ENCODE measurements around the gene PABPC4L.

Gene PABPC4L

GRCh38 chr4:134189949-134190348 is 11.6 kb downstream of the PABPC4L start:
- Histone ChIP-seq H3K4me3 (ENCODE audit: low read length in 2 of 2) (peak overlapping the region in 1 of 2 donors; percentile 34), H3K9ac (ENCODE audit: low read length in 2 of 2) (no peak overlapping the region), H3K4me1 (ENCODE audit: control insufficient read depth, insufficient read depth, low read length) (no peaks in the 10 kb centered on the region), H3K27me3 (ENCODE audit: control insufficient read depth in 1 of 2, insufficient read depth in 2 of 2, low read length in 2 of 2) (no peaks in the 10 kb centered on the region), H3K9me3 (ENCODE audit: control insufficient read depth in 2 of 2, low read length in 2 of 2) (no peaks in the 10 kb centered on the region), H3K27ac (ENCODE audit: low read length) (no peak overlapping the region), H3K36me3 (ENCODE audit: control insufficient read depth in 2 of 2, insufficient read depth in 2 of 2, low read length in 2 of 2) (no peaks in the 10 kb centered on the region)

DNA sequence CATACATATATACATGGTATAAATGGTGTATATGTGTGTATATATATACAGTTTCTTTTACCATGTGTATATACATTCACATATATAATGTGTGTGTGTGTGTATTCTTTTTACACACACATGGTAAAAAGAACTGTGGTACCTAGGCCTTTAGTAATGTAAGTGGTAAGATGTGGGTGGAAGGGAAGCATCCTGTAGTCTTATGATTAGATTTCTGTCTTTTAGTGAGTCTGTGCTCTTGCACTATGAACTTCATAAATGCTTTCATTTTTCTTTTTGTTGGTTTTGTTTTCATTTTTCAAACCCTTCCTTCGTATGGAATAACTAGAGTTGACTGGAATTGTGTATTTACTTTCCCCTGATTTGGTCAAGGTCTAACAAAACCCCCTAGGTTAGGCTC is 12.1 kb downstream of the PABPC4L start:
- Histone ChIP-seq H3K36me3 (ENCODE audit: control insufficient read depth in 2 of 2, insufficient read depth in 2 of 2, low read length in 2 of 2) (no peaks in the 10 kb centered on the region), H3K9me3 (ENCODE audit: control insufficient read depth in 2 of 2, low read length in 2 of 2) (no peaks in the 10 kb centered on the region), H3K9ac (ENCODE audit: low read length in 2 of 2) (no peak overlapping the region), H3K27ac (ENCODE audit: low read length) (no peak overlapping the region), H3K4me1 (ENCODE audit: control insufficient read depth, insufficient read depth, low read length) (no peaks in the 10 kb centered on the region), H3K4me3 (ENCODE audit: low read length in 2 of 2) (peak overlapping the region in 1 of 2 donors; percentile 34), H3K27me3 (ENCODE audit: control insufficient read depth in 1 of 2, insufficient read depth in 2 of 2, low read length in 2 of 2) (no peaks in the 10 kb centered on the region)

DNA sequence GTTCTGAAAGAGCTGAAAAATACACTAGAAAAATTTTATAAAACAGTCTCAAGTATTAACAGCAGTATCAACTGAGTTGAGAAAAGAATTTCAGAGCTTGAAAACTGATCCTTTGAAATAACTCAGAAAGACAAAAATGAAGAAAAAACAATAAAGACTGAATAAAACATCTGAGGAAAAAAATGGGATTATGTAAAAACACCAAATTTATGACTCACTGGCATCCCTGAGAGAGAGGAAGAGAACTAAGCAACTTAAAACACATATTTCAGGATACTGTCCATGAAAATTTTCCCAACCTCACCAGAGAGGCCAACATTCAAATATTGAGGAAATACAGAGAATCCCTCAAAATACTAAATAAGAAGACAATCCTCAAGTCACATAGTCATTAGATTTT is 22.9 kb downstream of the PABPC4L start:
- H3K27me3 ChIP-seq (ENCODE audit: control insufficient read depth in 1 of 2, insufficient read depth in 2 of 2, low read length in 2 of 2), result no peaks in the 10 kb centered on the region
- no peaks in the 10 kb centered on the region for H3K4me1 ChIP-seq (ENCODE audit: control insufficient read depth, insufficient read depth, low read length)
- no peak overlapping the region for H3K27ac ChIP-seq (ENCODE audit: low read length)
- no peaks in the 10 kb centered on the region for H3K36me3 ChIP-seq (ENCODE audit: control insufficient read depth in 2 of 2, insufficient read depth in 2 of 2, low read length in 2 of 2)
- H3K9ac ChIP-seq (ENCODE audit: low read length in 2 of 2), result no peak overlapping the region
- no peaks in the 10 kb centered on the region for H3K9me3 ChIP-seq (ENCODE audit: control insufficient read depth in 2 of 2, low read length in 2 of 2)
- no peak overlapping the region for H3K4me3 ChIP-seq (ENCODE audit: low read length in 2 of 2)

DNA sequence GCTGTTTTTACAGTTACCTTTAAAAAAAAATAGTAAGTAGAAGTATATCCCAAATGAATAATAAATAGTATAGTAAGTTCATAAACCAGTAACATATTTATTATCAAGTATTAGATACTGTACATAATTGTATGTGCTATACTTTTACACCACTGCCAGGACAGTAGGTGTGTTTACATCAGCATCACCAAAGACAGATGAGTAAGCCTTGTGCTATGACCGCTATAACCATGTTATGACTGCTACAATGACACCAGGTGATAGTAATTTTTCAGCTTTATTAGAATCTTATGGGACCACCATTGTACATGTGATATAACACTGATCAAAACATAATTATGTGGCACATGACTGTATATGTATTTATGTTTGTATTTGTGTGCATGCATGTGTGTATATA is 27.3 kb downstream of the PABPC4L start:
- no peak overlapping the region for H3K9ac ChIP-seq (ENCODE audit: low read length in 2 of 2)
- H3K36me3 ChIP-seq (ENCODE audit: control insufficient read depth in 2 of 2, insufficient read depth in 2 of 2, low read length in 2 of 2), result no peaks in the 10 kb centered on the region
- no peak overlapping the region for H3K4me3 ChIP-seq (ENCODE audit: low read length in 2 of 2)
- peaks cover 0 to 5% of the 10 kb centered on the region in 2 donors for H3K9me3 ChIP-seq (ENCODE audit: control insufficient read depth in 2 of 2, low read length in 2 of 2)
- H3K27ac ChIP-seq (ENCODE audit: low read length), result no peak overlapping the region
- no peaks in the 10 kb centered on the region for H3K27me3 ChIP-seq (ENCODE audit: control insufficient read depth in 1 of 2, insufficient read depth in 2 of 2, low read length in 2 of 2)
- H3K4me1 ChIP-seq (ENCODE audit: control insufficient read depth, insufficient read depth, low read length), result no peaks in the 10 kb centered on the region

GRCh38 chr4:134160211-134160610 is 41.4 kb downstream of the PABPC4L start:
- no peaks in the 10 kb centered on the region for H3K9me3 ChIP-seq (ENCODE audit: control insufficient read depth in 2 of 2, low read length in 2 of 2)
- H3K4me1 ChIP-seq (ENCODE audit: control insufficient read depth, insufficient read depth, low read length), result no peaks in the 10 kb centered on the region
- H3K4me3 ChIP-seq (ENCODE audit: low read length in 2 of 2), result no peak overlapping the region
- H3K27me3 ChIP-seq (ENCODE audit: control insufficient read depth in 1 of 2, insufficient read depth in 2 of 2, low read length in 2 of 2), result no peaks in the 10 kb centered on the region
- no peak overlapping the region for H3K27ac ChIP-seq (ENCODE audit: low read length)
- H3K36me3 ChIP-seq (ENCODE audit: control insufficient read depth in 2 of 2, insufficient read depth in 2 of 2, low read length in 2 of 2), result no peaks in the 10 kb centered on the region
- no peak overlapping the region for H3K9ac ChIP-seq (ENCODE audit: low read length in 2 of 2)

DNA sequence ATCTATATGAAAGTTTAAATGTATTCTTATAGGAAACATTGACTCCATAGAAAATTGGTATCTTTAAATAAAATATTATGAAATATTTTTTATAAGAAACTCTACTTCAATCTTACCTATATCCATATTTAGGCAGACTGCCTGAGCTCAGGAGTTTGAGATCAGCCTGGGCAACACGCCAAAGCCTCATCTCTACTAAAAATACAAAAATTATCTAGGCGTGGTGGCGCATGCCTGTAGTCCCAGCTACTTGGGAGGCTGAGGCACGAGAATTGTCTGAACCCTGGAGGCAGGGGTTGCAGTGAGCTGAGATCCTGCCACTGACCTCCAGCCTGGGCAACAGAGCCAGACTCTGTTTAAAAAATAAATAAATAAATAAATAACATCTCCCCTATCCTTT is 47.5 kb downstream of the PABPC4L start:
- Histone ChIP-seq H3K9ac (ENCODE audit: low read length in 2 of 2) (no peak overlapping the region), H3K4me1 (ENCODE audit: control insufficient read depth, insufficient read depth, low read length) (no peaks in the 10 kb centered on the region), H3K27ac (ENCODE audit: low read length) (no peak overlapping the region), H3K36me3 (ENCODE audit: control insufficient read depth in 2 of 2, insufficient read depth in 2 of 2, low read length in 2 of 2) (no peaks in the 10 kb centered on the region), H3K9me3 (ENCODE audit: control insufficient read depth in 2 of 2, low read length in 2 of 2) (no peaks in the 10 kb centered on the region), H3K27me3 (ENCODE audit: control insufficient read depth in 1 of 2, insufficient read depth in 2 of 2, low read length in 2 of 2) (no peaks in the 10 kb centered on the region), H3K4me3 (ENCODE audit: low read length in 2 of 2) (no peak overlapping the region)

DNA sequence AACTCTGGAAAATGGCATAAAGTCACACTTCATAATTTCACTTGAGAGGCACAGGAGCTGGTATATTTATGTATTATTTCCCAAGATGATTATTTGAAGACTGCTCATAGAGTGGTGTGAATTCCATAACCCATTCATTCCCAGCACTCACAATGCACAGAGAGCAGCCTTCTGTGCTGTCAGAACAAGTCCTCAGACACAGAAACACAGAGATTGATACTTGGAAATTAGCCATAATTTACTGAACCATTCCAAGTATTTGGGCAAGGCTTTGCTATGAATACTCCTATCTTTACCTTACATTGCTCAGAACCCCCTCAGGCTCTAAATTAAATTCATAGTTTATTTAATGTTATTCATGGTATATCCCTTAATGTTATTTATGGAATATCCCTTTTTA is 53.6 kb downstream of the PABPC4L start:
- no peaks in the 10 kb centered on the region for H3K9me3 ChIP-seq (ENCODE audit: control insufficient read depth in 2 of 2, low read length in 2 of 2)
- H3K4me1 ChIP-seq (ENCODE audit: control insufficient read depth, insufficient read depth, low read length), result no peaks in the 10 kb centered on the region
- no peaks in the 10 kb centered on the region for H3K27me3 ChIP-seq (ENCODE audit: control insufficient read depth in 1 of 2, insufficient read depth in 2 of 2, low read length in 2 of 2)
- H3K4me3 ChIP-seq (ENCODE audit: low read length in 2 of 2), result no peak overlapping the region
- no peaks in the 10 kb centered on the region for H3K36me3 ChIP-seq (ENCODE audit: control insufficient read depth in 2 of 2, insufficient read depth in 2 of 2, low read length in 2 of 2)
- no peak overlapping the region for H3K27ac ChIP-seq (ENCODE audit: low read length)
- no peak overlapping the region for H3K9ac ChIP-seq (ENCODE audit: low read length in 2 of 2)
